OCI-LY1 (cell line): ENCODE measurements around the gene FAM222A.

Experiments
- H2AFZ ChIP-seq: fragments of 200-600 bp; sonication (generic), shearing (Covaris generic); 2 replicates; pipeline ENCODE4 v1.6.0; 2014; ENCODE audit warnings: antibody characterized with exemption, mild to moderate bottlenecking, low read length
- H3F3A ChIP-seq: fragments of 200-600 bp; sonication (generic), shearing (Covaris generic); 2 replicates; pipeline ENCODE4 v1.6.0; 2014; ENCODE audit warnings: mild to moderate bottlenecking, antibody characterized with exemption, low read length, moderate library complexity; ENCODE audit not compliant: insufficient read depth
- H3K27ac ChIP-seq: fragments of 200-600 bp; sonication (generic); 2 replicates; pipeline ENCODE4 v1.5.1; 2014; ENCODE audit warnings: low read length, mixed run types, mild to moderate bottlenecking, low read depth; ENCODE audit not compliant: poor library complexity, severe bottlenecking
- H3K27me3 ChIP-seq: fragments of 200-600 bp; sonication (generic); 2 replicates; pipeline ENCODE4 v1.6.0; 2014; ENCODE audit warnings: antibody characterized with exemption, mild to moderate bottlenecking, low read length, moderate library complexity; ENCODE audit not compliant: insufficient read depth
- H3K36me3 ChIP-seq: fragments of 200-600 bp; sonication (generic); 2 replicates; pipeline ENCODE4 v1.6.1; 2014; ENCODE audit warnings: mild to moderate bottlenecking, antibody characterized with exemption, low read length, moderate library complexity, mixed read lengths; ENCODE audit not compliant: insufficient read depth
- H3K4me1 ChIP-seq: fragments of 200-600 bp; sonication (generic); 2 replicates; pipeline ENCODE4 v1.5.1; 2014; ENCODE audit warnings: mild to moderate bottlenecking, low read length, moderate library complexity; ENCODE audit not compliant: insufficient read depth, severe bottlenecking
- H3K4me2 ChIP-seq: fragments of 200-600 bp; sonication (generic), shearing (Covaris generic); 2 replicates; pipeline ENCODE4 v1.6.1; 2014; ENCODE audit warnings: low read length
- H3K4me3 ChIP-seq: fragments of 200-600 bp; sonication (generic); 2 replicates; pipeline ENCODE4 v1.5.1; 2014; ENCODE audit warnings: low read length, low read depth, mild to moderate bottlenecking, mixed read lengths; ENCODE audit not compliant: poor library complexity, severe bottlenecking
- H3K79me2 ChIP-seq: fragments of 200-600 bp; shearing (Covaris generic); 2 replicates; pipeline ENCODE4 v1.6.1; 2016; ENCODE audit warnings: mixed run types, low read length, mixed read lengths; ENCODE audit not compliant: insufficient read depth
- H3K9ac ChIP-seq: fragments of 200-600 bp; sonication (generic), shearing (Covaris generic); 2 replicates; pipeline ENCODE4 v1.6.1; 2014; ENCODE audit warnings: mild to moderate bottlenecking, low read length, mixed read lengths
- H3K9me2 ChIP-seq: fragments of 200-600 bp; sonication (generic), shearing (Covaris generic); 2 replicates; pipeline ENCODE4 v1.6.1; 2014; ENCODE audit warnings: low read depth, mild to moderate bottlenecking, low read length, mixed read lengths
- H3K9me3 ChIP-seq: fragments of 200-600 bp; shearing (Covaris generic); 2 replicates; pipeline ENCODE4 v1.6.1; 2014; ENCODE audit warnings: low read length, mixed read lengths
- H4K20me1 ChIP-seq: fragments of 200-600 bp; sonication (generic), shearing (Covaris generic); 2 replicates; pipeline ENCODE4 v1.6.0; 2016; ENCODE audit warnings: mild to moderate bottlenecking, low read length; ENCODE audit not compliant: insufficient read depth
- EZH2 ChIP-seq: fragments of 200-600 bp; sonication (generic), shearing (Covaris generic); IDR thresholded peaks from 2 replicates; pipeline ENCODE4 v1.8.0; 2017; ENCODE audit warnings: borderline replicate concordance, mixed run types, mild to moderate bottlenecking, antibody characterized with exemption, low read length, moderate library complexity, mixed read lengths
- TF ChIP-seq, protein P1 (sequence below): fragments of 200-600 bp; sonication (generic), shearing (Covaris generic); IDR thresholded peaks from 2 replicates; pipeline ENCODE4 v1.5.1; 2017; ENCODE audit warnings: mild to moderate bottlenecking, antibody characterized with exemption, low read length, moderate library complexity, mixed read lengths

FAM222A gene

DNA sequence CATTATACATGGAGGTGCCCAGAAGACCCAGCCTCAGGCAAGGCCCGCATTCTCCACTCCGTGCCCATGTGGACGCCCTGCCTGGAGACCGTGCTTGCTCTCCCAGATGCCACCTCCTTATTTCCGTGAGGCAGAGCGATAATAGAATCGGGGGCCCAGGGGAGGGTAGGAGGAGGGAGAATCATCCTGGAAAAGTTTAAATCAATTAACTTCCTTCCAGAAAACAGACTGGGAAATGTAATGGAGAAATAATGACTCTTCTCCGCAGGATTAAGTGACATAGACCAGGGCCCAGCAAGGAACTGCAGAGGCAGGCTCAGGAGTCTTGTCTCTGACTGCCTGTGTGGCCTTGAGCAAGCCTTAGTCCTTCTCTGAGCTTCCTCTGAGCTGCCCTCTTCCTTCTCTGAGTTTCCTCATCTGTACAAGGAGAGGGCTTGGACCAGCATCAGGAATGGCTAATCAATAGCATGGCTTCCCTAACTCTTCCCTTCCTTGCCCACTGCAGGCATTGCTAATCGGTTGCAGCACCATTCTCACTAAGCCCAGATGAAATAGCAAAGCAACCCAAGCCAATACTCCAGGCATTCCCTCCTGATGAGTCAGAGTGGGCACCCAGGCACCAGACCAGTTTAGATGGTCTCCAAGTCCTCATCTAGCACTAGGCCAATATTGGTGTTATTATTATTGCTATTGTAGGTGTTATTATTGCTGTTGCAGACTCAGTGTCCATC is 11.3 kb upstream of the FAM222A start:
- H3K9me3 ChIP-seq: no peaks in the 10 kb centered on the region
- no peaks in the 10 kb centered on the region for H3K79me2 ChIP-seq
- H3K4me3 ChIP-seq: no peak overlapping the region
- H3K27ac ChIP-seq: no peak overlapping the region
- H3K9me2 ChIP-seq: no peaks in the 10 kb centered on the region
- no peaks in the 10 kb centered on the region for H3K27me3 ChIP-seq
- no peak overlapping the region for H3K9ac ChIP-seq
- no peak overlapping the region for H2AFZ ChIP-seq
- no peak overlapping the region for H3K4me2 ChIP-seq
- H3K36me3 ChIP-seq: no peaks in the 10 kb centered on the region
- H3K4me1 ChIP-seq: no peaks in the 10 kb centered on the region
- no peak for TF ChIP-seq EZH2
- TF ChIP-seq, protein P1, sequence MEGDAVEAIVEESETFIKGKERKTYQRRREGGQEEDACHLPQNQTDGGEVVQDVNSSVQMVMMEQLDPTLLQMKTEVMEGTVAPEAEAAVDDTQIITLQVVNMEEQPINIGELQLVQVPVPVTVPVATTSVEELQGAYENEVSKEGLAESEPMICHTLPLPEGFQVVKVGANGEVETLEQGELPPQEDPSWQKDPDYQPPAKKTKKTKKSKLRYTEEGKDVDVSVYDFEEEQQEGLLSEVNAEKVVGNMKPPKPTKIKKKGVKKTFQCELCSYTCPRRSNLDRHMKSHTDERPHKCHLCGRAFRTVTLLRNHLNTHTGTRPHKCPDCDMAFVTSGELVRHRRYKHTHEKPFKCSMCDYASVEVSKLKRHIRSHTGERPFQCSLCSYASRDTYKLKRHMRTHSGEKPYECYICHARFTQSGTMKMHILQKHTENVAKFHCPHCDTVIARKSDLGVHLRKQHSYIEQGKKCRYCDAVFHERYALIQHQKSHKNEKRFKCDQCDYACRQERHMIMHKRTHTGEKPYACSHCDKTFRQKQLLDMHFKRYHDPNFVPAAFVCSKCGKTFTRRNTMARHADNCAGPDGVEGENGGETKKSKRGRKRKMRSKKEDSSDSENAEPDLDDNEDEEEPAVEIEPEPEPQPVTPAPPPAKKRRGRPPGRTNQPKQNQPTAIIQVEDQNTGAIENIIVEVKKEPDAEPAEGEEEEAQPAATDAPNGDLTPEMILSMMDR: no peak
- no peaks in the 10 kb centered on the region for H3F3A ChIP-seq
- H4K20me1 ChIP-seq: no peaks in the 10 kb centered on the region

DNA sequence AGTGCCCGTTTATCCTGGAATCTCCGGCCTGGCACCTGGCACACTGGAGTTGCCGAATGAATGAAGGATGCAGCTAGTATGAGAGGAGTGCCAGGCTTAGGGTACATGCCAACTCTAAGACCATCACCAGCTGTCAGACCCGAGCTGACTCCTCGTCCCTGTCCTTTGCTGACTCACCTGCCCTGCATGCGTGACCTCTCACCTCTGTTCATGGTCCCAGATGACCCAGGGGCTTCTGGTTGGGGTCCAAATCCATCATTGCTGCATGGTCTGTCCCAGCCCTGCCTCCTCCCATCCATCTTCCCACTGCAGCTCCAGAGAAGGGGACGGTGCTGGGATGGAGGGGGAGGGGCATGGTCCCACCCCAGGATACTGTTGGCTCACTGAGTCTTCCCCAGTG is 9.9 kb upstream of the FAM222A start:
- no peak for TF ChIP-seq EZH2
- TF ChIP-seq, protein P1: no peak
- no peak overlapping the region for H3K4me3 ChIP-seq

DNA sequence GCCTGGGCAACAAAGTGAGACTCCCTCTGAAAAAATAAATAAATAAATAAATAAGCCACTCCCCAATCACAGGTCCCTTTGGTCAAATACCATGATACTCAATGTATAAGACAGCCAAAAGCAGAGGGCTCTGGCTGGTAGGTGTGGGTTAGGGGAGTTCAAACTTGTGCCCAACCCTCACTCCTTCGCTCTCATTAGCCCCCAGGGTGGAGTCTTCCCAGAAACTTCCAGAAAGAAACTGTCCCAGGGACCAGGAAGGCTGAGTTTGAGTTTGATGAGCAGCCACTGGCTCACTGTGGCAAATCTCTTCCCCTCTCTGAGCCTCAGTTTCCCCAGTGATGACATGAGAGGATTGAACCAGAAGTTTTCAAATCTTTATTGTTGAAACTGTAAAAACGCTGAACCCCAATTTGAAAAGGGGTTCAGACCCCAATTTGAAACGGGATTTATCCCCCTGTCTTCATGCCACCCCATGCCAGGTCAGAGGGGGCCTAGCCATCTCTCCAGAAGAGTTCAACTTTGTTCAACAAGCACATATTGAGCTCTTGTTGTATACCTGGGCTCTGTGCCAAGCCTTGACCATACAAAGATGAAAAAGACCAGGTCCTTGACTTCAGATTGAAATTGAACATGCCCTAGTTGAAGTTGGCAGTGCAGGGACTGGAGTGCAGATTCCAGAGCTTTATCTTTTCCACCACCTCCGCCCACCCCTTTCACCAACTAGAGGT is 9.1 kb upstream of the FAM222A start:
- no peaks in the 10 kb centered on the region for H4K20me1 ChIP-seq
- H3K36me3 ChIP-seq: no peaks in the 10 kb centered on the region
- no peaks in the 10 kb centered on the region for H3F3A ChIP-seq
- H3K4me2 ChIP-seq: no peak overlapping the region
- H3K4me1 ChIP-seq: no peaks in the 10 kb centered on the region
- H3K79me2 ChIP-seq: no peaks in the 10 kb centered on the region
- no peaks in the 10 kb centered on the region for H3K27me3 ChIP-seq
- no peaks in the 10 kb centered on the region for H3K9me2 ChIP-seq
- no peak overlapping the region for H3K27ac ChIP-seq
- TF ChIP-seq EZH2: no peak
- TF ChIP-seq, protein P1: no peak
- H3K9me3 ChIP-seq: no peaks in the 10 kb centered on the region
- no peak overlapping the region for H3K9ac ChIP-seq
- no peak overlapping the region for H3K4me3 ChIP-seq
- H2AFZ ChIP-seq: no peak overlapping the region

More for the DNA sequence above, 9.9 kb upstream of the FAM222A start:
- no peaks in the 10 kb centered on the region for H3F3A ChIP-seq
- no peaks in the 10 kb centered on the region for H3K79me2 ChIP-seq
- no peak overlapping the region for H3K27ac ChIP-seq
- H3K9ac ChIP-seq: no peak overlapping the region
- no peak overlapping the region for H2AFZ ChIP-seq
- H3K36me3 ChIP-seq: no peaks in the 10 kb centered on the region
- H3K4me2 ChIP-seq: no peak overlapping the region
- no peaks in the 10 kb centered on the region for H3K9me2 ChIP-seq
- H4K20me1 ChIP-seq: no peaks in the 10 kb centered on the region
- no peaks in the 10 kb centered on the region for H3K27me3 ChIP-seq
- H3K4me1 ChIP-seq: no peaks in the 10 kb centered on the region
- H3K9me3 ChIP-seq: no peaks in the 10 kb centered on the region
